Body of pancreas (tissue), 4 donors: ENCODE results near the gene CFAP100.

ENCODE experiments used
- POLR2A ChIP-seq, 3 donors: fragments of 450-650 bp; IDR thresholded peaks; one replicate each; pipeline ENCODE4 v1.6.1; 2016; ENCODE audit warnings: antibody characterized with exemption in 3 of 3, mild to moderate bottlenecking in 2 of 3
- TF ChIP-seq, protein P1 (sequence below), 7 experiments: fragments of 450-650 bp in 4 of 7; fragments of 200-600 bp in 3 of 7; sonication (generic) in 3 of 7; IDR thresholded peaks; one replicate each; pipeline ENCODE4 v1.5.1; 2016 to 2019; ENCODE audit warnings: antibody characterized with exemption in 7 of 7

DNA sequence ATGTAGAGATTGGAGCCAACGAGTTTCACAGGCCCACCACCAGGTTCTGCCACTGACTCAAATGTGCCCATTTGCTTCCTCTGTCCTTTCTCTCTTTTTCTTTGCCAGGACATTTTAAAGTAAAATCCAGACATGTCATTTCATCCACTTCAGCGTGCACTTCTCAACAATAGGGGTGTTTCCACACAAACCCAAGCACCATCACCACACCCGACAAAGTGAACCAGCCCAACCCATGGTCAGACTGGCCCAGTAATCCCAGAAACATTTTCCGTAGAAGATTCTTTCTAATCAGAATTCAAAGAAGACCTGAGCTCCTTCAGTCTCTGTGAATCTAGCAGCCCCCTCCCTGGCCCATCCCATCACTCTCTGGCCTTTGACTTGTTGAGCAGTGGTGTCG, 13.4 kb downstream of the CFAP100 start:
- TF ChIP-seq, protein P1, sequence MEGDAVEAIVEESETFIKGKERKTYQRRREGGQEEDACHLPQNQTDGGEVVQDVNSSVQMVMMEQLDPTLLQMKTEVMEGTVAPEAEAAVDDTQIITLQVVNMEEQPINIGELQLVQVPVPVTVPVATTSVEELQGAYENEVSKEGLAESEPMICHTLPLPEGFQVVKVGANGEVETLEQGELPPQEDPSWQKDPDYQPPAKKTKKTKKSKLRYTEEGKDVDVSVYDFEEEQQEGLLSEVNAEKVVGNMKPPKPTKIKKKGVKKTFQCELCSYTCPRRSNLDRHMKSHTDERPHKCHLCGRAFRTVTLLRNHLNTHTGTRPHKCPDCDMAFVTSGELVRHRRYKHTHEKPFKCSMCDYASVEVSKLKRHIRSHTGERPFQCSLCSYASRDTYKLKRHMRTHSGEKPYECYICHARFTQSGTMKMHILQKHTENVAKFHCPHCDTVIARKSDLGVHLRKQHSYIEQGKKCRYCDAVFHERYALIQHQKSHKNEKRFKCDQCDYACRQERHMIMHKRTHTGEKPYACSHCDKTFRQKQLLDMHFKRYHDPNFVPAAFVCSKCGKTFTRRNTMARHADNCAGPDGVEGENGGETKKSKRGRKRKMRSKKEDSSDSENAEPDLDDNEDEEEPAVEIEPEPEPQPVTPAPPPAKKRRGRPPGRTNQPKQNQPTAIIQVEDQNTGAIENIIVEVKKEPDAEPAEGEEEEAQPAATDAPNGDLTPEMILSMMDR (IDR thresholded peaks at IDR 0.05): no peak
- TF ChIP-seq POLR2A (IDR thresholded peaks at IDR 0.05): no peak
